Loucy (cell line): ENCODE results near the gene WWOX.

Source experiments
- H2AFZ ChIP-seq: fragments of 200-600 bp; sonication (generic); 2 replicates; pipeline ENCODE4 v1.6.0; 2016; ENCODE audit warnings: antibody characterized with exemption, mild to moderate bottlenecking, low read length, moderate library complexity
- H3F3A ChIP-seq: fragments of 200-600 bp; 2 replicates; pipeline ENCODE4 v1.6.0; 2016; ENCODE audit warnings: antibody characterized with exemption, low read depth, mild to moderate bottlenecking
- H3K27me3 ChIP-seq: fragments of 200-600 bp; sonication (generic); 2 replicates; pipeline ENCODE4 v1.6.1; 2014; ENCODE audit warnings: low read length, mild to moderate bottlenecking; ENCODE audit not compliant: insufficient read depth, poor library complexity, severe bottlenecking
- H3K36me3 ChIP-seq: fragments of 200-600 bp; sonication (generic); 2 replicates; pipeline ENCODE4 v1.6.1; 2016; ENCODE audit warnings: low read length; ENCODE audit not compliant: insufficient read depth
- H3K4me1 ChIP-seq: fragments of 200-600 bp; sonication (generic); 2 replicates; pipeline ENCODE4 v1.5.1; 2014; ENCODE audit warnings: low read length, mild to moderate bottlenecking; ENCODE audit not compliant: insufficient read depth, poor library complexity, severe bottlenecking
- H3K4me2 ChIP-seq: fragments of 200-600 bp; sonication (generic); 2 replicates; pipeline ENCODE4 v1.6.0; 2014; ENCODE audit warnings: antibody characterized with exemption, low read length, low read depth, mild to moderate bottlenecking; ENCODE audit not compliant: poor library complexity, severe bottlenecking
- H3K4me3 ChIP-seq: fragments of 200-600 bp; sonication (generic); 2 replicates; pipeline ENCODE4 v1.5.1; 2014; ENCODE audit warnings: low read length, mild to moderate bottlenecking, mixed read lengths; ENCODE audit not compliant: poor library complexity, severe bottlenecking
- H3K79me2 ChIP-seq: fragments of 200-600 bp; sonication (generic); 2 replicates; pipeline ENCODE4 v1.6.1; 2014; ENCODE audit warnings: low read length; ENCODE audit not compliant: insufficient read depth
- H3K9ac ChIP-seq: fragments of 200-600 bp; sonication (generic); 2 replicates; pipeline ENCODE4 v1.6.0; 2014; ENCODE audit warnings: mild to moderate bottlenecking, low read depth, low read length, moderate library complexity; ENCODE audit not compliant: poor library complexity, severe bottlenecking
- H3K9me2 ChIP-seq: fragments of 200-600 bp; sonication (generic); replicated peaks from 2 replicates; pipeline ENCODE4 v1.6.1; 2016; ENCODE audit warnings: low read depth, low read length, mixed read lengths
- H3K9me3 ChIP-seq: fragments of 200-600 bp; sonication (generic); 2 replicates; pipeline ENCODE4 v1.6.1; 2014; ENCODE audit warnings: mild to moderate bottlenecking, antibody characterized with exemption, low read length, low read depth; ENCODE audit not compliant: insufficient read depth
- H4K20me1 ChIP-seq: fragments of 200-600 bp; sonication (generic); 2 replicates; pipeline ENCODE4 v1.6.0; 2014; ENCODE audit warnings: antibody characterized with exemption, low read length, mild to moderate bottlenecking; ENCODE audit not compliant: insufficient read depth, poor library complexity, severe bottlenecking
- EZH2phosphoT487 ChIP-seq: fragments of 200-600 bp; IDR thresholded peaks from 2 replicates; pipeline ENCODE4 v1.6.1; 2018; ENCODE audit warnings: antibody characterized with exemption, mild to moderate bottlenecking, moderate library complexity, borderline replicate concordance
- TF ChIP-seq, protein P1 (sequence below): fragments of 200-600 bp; sonication (generic); conservative IDR thresholded peaks from 2 replicates; pipeline ENCODE4 v1.5.1; 2014; ENCODE audit warnings: mild to moderate bottlenecking, antibody characterized with exemption, low read length

WWOX gene

DNA sequence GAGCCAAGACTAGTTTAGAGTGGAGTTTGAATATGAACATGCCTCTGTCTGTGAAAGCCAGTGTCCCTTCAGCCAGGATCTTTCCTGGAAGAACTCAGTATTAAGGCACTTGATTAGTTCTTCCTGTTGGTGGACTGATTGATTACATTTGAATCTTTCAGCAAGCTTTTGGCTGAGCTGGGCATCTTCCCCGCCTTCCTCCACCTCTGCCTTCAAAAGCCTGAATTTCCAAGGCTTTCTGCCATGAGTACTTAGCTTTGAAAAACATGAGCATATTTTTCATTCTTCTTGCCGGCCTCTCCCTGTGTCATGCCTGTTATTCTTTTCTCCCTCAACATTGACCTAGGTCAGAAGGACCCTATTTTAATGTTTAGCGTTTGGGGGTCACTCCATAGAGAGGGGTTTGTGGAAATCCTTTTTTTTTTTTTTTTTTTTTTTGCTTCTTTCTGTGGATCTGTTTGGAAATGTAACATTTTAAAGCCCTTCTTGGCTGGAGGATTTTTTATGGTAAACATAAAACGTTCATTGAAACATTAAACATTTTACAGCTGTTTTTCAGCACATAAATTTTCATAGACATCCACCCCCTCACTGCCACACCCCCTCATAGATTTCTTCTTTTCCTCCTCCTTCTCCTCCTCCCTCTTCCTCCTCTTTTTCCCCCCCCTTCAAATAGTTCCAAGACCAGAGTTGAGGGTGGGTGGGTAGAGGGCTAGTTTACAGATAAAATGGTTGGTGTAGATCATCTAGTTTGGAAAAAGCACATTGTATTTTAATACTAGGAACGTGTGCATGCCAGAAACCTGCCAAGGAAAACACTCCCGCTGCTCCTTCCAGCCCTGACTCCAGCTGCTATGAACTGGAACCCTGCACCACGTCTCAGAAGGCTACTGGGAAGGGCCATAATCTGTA, 645.9 kb downstream of the WWOX start:
- Histone ChIP-seq H3F3A (no peaks in the 10 kb centered on the region), H3K79me2 (no peaks in the 10 kb centered on the region), H3K9me3 (no peaks in the 10 kb centered on the region), H3K27me3 (no peaks in the 10 kb centered on the region), H2AFZ (no peak overlapping the region), H3K4me1 (peaks cover 11% of the 10 kb centered on the region), H3K9ac (no peak overlapping the region), H4K20me1 (no peaks in the 10 kb centered on the region), H3K36me3 (no peaks in the 10 kb centered on the region), H3K9me2 (no peaks in the 10 kb centered on the region), H3K4me3 (no peak overlapping the region), H3K4me2 (no peak overlapping the region)
- TF ChIP-seq, protein P1, sequence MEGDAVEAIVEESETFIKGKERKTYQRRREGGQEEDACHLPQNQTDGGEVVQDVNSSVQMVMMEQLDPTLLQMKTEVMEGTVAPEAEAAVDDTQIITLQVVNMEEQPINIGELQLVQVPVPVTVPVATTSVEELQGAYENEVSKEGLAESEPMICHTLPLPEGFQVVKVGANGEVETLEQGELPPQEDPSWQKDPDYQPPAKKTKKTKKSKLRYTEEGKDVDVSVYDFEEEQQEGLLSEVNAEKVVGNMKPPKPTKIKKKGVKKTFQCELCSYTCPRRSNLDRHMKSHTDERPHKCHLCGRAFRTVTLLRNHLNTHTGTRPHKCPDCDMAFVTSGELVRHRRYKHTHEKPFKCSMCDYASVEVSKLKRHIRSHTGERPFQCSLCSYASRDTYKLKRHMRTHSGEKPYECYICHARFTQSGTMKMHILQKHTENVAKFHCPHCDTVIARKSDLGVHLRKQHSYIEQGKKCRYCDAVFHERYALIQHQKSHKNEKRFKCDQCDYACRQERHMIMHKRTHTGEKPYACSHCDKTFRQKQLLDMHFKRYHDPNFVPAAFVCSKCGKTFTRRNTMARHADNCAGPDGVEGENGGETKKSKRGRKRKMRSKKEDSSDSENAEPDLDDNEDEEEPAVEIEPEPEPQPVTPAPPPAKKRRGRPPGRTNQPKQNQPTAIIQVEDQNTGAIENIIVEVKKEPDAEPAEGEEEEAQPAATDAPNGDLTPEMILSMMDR, result no peak
- TF ChIP-seq EZH2phosphoT487, result no peak

DNA sequence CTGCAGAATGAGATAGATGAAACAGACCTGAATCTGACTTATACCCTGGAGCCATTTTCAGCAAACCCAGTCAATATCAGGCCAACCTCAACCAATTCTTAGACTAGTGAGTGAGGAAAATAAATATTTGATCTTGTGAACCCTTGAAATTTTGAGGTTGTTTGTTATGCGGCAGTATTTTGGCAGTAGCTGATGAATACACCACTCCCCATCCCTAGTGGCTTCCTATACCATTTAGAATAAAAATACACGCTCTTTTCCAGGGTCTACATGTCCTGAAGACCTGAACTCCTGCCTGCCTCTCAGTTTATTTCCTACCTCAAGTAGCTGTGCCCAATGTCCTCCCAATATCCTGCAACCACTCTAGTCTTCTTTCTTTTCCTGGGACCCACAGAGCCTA, 647.3 kb downstream of the WWOX start:
- H3K4me2 ChIP-seq, result no peak overlapping the region
- no peaks in the 10 kb centered on the region for H3K79me2 ChIP-seq
- no peaks in the 10 kb centered on the region for H4K20me1 ChIP-seq
- H3K4me3 ChIP-seq, result no peak overlapping the region
- H3F3A ChIP-seq, result no peaks in the 10 kb centered on the region
- no peak overlapping the region for H2AFZ ChIP-seq
- H3K27me3 ChIP-seq, result no peaks in the 10 kb centered on the region
- H3K36me3 ChIP-seq, result no peaks in the 10 kb centered on the region
- no peaks in the 10 kb centered on the region for H3K9me2 ChIP-seq
- H3K9me3 ChIP-seq, result no peaks in the 10 kb centered on the region
- H3K4me1 ChIP-seq, result peaks cover 11% of the 10 kb centered on the region
- TF ChIP-seq EZH2phosphoT487, result no peak
- TF ChIP-seq, protein P1, result no peak
- H3K9ac ChIP-seq, result no peak overlapping the region

DNA sequence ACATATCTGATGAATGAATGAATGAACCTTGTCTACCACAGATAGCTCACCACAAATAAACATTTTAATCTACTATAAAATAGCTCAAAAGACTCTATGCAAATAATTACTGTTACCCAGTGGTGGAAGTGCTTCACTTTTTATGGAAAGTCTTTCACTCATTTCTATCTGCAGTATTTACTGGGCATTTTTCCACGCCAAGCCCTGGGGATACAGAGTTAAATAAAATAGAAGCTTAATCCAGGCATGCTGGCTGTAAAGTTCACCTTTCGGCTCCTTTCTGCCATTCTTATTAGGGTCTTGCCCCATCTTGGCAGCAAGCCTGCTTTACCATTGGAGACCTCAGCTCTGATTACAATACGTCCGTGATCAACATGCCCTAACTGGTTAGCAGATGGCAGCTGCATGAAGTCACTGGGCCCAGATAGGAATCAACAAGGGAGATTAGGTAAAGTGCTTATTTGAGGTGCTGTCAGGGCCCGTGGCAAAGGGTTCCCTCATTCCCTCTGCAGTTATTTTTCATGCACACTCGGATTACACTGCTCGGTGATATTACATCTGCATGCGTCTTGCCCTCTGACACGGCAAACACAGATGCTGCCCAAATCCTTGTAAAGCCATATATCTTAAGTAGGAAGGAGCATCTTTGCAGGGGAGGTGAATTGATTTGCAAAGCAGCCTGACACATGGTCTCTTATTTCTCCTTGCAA, 648.9 kb downstream of the WWOX start:
- Histone ChIP-seq H3K9me3 (no peaks in the 10 kb centered on the region), H3K4me1 (peaks cover 11% of the 10 kb centered on the region), H3K4me2 (no peak overlapping the region), H3K27me3 (no peaks in the 10 kb centered on the region), H3K79me2 (no peaks in the 10 kb centered on the region), H4K20me1 (no peaks in the 10 kb centered on the region), H3F3A (no peaks in the 10 kb centered on the region), H3K36me3 (no peaks in the 10 kb centered on the region), H3K9me2 (no peaks in the 10 kb centered on the region), H3K9ac (no peak overlapping the region), H2AFZ (no peak overlapping the region), H3K4me3 (no peak overlapping the region)
- TF ChIP-seq EZH2phosphoT487, result no peak
- TF ChIP-seq, protein P1, result no peak
